ENCODE results near the gene DENND1A.

DNA sequence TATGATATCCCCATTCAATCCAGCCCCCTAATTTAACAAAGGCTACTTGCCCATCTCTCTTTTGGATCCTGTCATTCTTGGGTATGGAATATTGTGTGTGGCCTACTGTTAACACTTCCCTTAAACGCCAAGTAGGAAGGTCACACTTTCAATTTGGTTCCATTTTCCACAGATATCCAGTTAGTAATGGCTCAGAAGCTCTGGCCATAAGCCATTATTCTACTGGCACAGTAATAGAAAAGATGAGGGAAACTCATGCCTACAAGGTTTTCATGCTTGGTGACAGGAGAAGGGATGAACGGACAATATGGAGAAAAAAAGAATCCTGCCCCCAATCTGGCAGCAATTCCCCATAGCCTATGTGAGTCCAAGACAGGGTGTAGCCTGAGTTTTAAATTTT, 346.3 kb downstream of the DENND1A start:
- TF ChIP-seq POLR2AphosphoS5 (IDR thresholded peaks at IDR 0.05; ENCODE audit: borderline replicate concordance, low read depth, low read length) (no peak), EZH2 (IDR thresholded peaks at IDR 0.05) (no peak)
